ENCODE results near the gene PRM2.

GRCh38 chr16:11265124-11265523 lies 11.2 kb downstream of the PRM2 start:
- TF ChIP-seq CTCF (tag by site-specific recombination; IDR thresholded peaks at IDR 0.05), result no peak
- TF ChIP-seq IKZF3 (tag by site-specific recombination; IDR thresholded peaks at IDR 0.05), result no peak
- TF ChIP-seq ZNF2 (tag by site-specific recombination; IDR thresholded peaks at IDR 0.05), result no peak
- no peak for TF ChIP-seq PRDM10 (tag by site-specific recombination; IDR thresholded peaks at IDR 0.05)
- TF ChIP-seq ZNF416 (tag by site-specific recombination; IDR thresholded peaks at IDR 0.05), result no peak
- TF ChIP-seq ZNF768 (tag by site-specific recombination; IDR thresholded peaks at IDR 0.05), result no peak

Measured in HEK293 (cell line).